T-helper 2 cell (primary cell): ENCODE data around the gene SPDYE4.
A peak's percentile ranks its signal among the peaks of the same experiment; 100 is the strongest.

ENCODE experiments used
- DNase-seq, 5 experiments: peaks; one replicate each; pipeline versions ENCODE4 v3.0.0 to v3.0.0-alpha.2; 2012 to 2022

Gene SPDYE4

DNA sequence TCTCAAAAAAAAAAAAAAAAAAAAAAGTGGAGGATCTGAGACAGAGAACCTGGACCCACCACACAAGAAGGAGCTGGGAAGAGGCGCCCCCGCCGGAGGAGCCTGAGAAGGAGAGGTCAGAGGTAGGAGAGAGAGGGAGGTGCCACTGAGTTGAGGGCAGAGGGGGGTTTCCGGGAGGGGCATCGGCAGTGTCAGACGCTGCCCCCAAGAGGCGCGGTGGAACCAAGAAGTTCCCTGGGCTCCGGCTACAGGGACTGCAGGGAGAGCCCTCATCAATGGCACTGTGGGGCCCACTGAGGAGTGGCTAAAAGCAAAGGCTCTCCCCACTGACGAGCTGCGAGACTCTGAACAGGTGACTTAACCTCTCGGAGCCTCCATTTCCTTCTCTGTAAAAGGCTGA lies 17.9 kb downstream of the SPDYE4 start:
- peak in 3 of 5 experiments; percentile 49 to 67 (median 55) for DNase-seq

DNA sequence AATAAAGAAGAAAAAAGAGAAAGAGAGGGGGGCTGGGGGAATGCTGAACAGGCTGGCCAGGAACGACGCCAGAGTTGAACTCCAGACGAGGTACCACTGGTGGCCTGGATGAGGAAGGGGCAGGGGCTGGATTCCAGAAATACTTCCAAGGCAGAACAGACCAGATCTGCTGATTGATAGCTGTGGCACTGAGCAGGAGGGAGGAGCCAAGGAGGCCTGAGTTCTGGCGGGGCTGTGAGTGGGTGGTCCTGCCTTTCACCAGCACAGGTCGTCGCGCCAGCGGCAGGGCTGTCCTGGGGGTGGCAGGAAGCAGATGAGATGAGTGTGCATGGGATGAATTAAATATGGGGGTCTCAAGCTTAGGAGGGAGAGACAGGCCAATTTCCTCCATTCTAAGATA lies 19.2 kb downstream of the SPDYE4 start:
- no peak for DNase-seq

DNA sequence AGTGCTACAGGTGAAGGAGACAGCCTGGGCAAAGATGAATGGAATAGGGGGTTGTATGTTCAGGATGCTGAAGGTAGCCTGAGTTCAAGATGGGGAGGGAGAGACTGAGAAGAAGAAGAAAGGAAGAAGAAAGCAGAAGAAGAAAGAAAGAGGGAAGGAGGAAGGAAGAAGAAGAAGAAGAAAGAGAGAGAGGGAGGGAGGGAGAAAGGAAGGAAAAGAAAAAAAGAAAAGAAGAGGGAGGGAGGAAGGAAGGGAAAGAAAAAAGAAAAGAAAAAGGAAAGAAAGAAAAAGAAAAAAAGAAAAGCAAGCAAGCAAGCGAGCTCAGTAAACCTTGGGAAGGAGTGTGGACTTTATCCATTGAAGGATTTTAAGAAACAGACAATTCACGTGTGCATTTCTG lies 21.6 kb downstream of the SPDYE4 start:
- DNase-seq = no peak

DNA sequence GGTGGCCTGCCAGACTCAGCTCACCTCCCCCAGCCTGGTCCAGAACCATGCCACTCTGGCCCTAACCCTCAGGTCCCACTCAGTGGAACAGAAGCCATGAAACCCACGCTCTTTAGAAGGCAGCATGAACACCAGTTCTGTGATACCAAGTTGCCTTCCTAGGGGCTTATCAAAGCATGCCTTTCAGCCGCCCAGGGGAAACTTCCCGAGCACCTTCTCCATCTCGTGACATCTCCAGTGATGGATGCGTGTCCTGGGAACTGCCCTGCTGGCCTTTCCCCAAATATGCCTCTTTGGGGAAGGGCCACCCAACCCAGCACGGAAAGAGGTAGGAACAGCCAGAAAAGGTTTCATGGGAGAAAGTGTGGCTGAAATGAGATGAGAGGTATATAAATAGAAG lies 22.0 kb downstream of the SPDYE4 start:
- DNase-seq = no peak

DNA sequence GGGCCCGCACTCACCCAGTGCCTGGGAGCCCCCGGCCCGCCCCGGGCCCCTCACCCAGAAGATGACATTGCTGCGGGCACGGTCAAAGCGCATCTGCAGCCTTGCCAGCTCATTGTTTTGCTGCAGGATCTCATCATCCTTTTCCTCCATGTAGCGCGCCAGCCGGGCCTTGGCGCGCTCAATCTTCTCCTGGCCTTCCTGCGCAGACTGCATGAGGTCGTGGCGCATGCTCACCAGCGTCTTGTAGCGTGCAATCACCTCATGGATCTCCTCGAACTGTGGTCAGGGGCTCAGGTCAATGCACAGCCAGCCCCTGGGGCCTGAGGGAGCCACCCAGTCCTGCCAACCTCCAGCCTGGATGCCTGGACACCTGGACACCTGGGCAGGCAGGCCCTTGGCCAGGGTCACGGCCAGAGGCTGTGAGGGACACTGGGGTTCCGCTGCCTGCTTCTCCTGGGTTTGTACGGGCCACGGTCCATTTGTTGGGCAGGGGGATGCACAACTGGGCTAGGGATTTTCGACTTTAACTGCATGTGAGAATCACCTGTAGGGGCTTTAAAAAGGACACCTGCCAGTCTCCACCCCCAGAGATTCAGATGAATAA lies 22.9 kb downstream of the SPDYE4 start:
- no peak for DNase-seq

DNA sequence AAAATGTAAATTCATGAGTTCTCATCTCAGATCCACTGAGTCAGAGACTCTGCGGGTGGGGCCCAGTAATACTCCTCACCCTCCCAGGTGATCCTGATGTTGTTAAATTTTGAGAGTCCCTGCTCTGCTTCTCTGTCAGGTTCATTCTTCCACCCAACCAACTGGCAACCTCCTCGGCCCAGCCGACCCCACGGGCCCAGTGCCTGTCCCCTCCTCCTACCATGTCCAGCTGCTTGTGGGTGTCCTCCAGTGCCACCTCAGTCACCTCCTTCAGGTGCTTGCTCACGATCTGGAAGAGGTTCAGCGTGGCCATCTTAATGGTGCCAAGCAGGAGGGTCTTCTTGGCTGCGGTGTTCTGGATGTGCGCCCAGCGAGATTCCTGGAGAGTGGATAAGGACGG lies 23.5 kb downstream of the SPDYE4 start:
- DNase-seq = no peak

DNA sequence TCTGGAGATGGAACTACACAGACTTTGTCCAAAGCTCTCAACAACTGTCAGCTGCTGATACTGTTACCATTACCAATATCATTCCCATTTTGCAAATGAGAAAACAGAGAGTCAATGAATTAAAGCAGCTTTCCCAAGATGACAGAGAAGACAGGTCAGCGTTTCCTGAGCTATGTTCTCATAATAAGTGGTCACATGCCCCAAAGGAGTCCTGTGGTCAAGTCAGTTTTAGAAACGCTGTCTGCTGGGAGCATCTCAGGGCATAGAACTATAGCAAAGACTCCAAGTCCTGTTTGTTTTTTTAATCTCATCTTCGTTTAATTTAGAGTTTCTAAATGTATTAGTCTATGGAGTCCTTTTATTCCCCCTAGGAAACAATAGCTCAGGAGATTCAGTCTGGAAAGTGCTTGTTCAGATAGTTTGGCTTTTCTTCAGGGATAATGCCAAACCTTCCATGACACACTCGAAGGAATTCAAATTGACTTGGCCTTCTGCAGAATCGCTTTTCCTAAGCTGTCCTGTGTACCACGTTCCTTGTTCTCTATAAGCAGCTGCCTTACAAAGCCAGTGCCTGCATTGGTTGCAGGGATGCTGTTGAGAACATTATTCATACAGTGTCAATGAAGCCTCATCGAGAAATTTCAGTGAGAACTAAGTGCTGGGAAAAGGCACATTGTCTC lies 25.8 kb downstream of the SPDYE4 start:
- DNase-seq = no peak

DNA sequence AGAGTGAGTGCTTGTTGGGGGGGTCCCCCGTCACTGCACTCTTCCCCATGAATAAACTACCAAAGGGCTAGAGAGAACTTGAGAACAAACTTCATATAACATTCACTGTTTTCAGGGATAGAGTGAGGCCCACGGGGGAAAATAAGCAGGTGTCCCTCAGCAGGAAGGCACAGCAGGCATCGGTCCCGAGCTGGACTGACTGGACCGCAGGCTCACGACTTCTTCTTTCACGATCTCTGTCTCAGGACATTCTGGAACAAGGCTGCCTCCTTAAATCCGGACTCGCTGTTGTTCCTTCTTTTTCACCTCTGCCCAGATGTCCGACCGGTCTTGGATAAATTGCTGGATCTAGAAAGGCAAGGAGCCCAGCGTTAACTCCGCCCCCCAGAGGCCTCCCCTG lies 28.5 kb downstream of the SPDYE4 start:
- no peak for DNase-seq

DNA sequence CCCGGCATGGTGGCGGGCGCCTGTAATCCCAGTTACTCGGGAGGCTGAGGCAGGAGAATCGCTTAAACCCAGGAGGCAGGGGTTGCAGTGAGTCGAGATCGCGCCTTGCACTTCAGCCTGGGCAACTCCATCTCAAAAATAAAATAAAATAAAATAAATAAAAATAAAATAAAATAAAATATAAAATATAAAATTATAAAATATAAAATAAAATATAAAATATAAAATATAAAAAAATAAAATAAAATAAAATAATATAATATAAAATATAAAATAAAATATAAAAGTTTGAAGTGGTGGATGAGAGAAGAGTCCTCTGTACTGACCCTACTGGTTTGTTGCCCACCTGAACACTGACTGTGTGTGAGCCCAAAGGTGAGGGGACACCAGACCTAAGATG lies 28.9 kb downstream of the SPDYE4 start:
- DNase-seq = no peak

DNA sequence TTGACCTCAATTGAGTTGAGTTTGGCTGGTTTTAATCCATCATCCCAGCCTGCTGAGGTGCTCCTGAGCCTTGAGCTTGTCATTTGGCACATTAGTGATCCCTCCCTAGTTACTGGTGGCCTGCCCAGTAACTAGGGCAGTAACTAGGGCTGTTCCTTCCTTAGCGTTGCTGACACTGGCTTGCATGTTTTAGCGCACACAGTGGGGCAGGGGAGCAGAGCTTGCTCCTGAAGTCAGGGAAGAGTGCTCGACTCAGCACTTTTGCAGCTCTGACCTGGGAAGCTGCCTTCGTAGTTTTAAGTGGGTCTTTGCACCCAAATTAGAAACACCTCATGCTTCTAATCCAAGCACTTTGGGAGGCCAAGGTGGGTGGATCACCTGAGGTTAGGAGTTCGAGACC lies 29.4 kb downstream of the SPDYE4 start:
- DNase-seq = no peak

DNA sequence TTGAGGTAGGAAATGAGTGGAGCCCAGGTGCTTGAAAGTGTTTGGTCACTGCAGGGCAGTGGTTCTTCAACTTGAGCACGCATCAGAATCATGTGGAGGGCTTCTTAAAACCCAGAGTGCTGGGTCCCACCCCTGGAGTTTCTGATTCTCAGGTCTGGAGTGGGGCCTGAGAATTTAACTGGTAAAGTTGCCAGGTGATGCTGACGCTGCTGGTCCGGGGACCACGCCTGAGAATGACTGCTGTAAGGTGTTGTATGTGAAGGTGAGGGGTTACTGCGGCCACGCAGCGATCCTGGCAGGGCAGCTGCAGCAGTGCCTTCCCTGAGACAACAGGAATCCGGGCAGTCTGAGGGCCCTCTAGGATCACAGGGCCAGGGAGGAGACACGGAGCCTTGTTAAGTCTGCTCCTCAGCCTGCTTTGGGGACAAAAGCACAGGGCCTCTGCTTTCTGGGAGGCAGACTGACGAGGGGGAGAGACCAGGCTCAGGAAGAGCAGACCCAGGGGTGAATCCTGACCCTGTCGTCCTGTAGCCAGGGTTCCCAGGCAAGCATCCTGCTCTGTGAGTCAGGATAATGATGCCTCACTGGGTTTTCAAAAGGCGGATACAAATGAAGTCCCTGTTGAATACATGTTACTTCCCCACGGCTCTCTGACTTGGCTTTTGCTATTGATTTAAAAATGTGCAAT lies 30.0 kb downstream of the SPDYE4 start:
- no peak for DNase-seq

DNA sequence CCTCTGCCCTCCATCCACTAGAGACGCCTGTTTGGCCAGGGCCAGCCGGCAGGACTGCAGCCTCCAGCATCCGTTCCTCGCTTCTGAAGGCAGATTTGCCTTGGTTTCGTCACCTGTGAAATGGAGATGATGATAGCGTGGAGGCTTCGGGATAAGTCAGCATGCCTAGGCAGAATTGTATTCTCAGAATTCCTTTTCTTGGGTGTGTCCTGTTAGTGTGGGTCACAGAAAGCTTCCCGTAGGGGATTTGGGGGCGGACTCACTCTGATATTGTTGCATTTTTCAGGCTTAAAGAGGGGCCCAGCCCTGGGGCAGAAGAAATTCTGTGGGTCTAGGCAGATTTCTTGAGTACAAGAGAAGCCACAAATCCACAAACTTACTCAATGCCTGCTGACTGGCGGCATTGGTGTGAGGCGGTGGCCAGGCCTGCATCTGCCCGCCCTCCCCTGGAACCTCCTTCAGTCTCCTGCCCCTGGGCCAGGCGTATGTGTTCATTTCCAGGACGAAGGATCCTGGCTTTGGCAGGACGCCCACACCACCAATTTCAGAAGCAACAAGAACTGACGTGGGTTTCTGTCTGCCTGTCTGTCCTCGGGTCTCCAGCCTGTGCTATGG lies 31.3 kb downstream of the SPDYE4 start:
- DNase-seq = no peak

DNA sequence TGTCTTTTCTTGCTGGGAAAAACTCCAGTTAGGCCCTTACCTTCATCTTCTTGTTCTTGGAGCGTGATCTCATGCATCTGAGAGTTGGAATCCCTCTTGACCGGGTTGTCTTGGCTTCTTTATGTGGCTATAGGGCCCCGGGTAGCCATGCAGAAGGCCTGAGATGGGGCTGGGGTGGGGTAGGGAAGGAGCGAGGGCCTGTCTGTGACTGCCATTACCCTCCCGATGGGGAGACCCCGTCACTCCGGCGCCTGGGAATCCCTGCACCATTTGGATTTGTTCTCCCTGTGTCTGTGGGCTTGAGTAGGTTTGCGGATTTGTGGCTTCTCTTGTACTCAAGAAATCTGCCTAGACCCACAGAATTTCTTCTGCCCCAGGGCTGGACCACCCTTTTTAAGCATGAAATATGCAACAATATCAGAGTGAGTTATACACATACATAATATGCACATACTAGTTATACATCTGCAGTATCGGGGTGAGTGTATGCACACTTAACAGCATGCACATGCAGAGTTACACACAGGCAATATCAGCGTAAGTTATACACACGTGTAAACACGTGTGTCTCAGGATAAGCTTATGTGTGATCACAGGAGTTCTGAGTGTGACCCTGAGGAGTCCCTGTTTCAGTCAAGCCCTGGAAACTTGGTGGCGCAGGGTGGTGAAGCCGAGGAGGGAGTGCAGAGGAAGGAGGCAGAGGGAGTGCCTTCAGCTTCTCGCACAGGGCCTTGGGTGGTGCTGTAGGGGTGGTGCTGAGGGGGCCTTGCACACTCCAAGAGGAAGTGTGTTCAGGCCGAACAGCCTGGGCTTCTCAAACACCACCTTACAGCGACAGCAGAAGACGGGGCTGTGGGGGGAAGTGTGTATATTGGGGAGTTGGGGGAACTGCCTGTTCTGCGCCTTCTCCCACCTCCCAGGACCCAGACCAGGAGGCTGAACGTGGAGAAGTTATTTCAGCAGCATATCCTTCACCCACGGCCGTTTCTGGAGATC lies 32.2 kb downstream of the SPDYE4 start:
- no peak for DNase-seq

DNA sequence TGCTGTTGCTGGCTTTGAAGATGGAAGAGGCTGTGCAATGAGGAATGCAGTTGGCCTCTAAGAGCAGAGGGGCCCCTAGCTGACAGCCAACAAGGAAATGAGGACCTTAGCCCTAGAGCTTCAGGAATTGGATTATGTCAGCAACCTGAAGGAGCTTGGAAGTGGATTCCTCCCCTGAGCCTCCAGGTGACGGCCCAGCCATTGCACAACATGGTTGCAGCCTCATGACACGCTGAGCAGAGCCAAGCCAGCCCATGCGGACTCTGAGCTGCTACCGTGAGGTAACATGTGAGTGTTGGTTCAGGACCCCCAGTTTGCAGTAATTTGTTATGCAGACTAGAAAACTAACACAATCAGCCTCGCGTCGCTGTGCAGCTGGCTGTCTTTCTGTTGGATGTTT lies 33.9 kb downstream of the SPDYE4 start:
- no peak for DNase-seq

DNA sequence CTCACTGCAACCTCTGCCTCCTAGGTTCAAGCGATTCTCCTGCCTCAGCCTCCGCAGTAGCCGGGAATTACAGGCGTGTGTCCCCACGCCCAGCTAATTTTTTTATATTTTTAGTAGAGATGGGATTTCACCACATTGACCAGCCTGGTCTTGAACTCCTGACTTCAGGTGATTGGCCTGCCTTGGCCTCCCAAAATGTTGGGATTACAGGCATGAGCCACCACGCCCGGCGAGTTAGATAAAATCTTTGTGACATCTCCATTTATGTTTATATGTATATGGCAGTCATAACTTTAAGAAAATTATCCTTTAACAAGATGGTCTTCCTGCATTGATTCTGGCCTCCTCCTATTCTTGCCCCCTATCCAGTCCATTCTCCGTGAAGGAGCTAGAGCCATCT lies 37.8 kb downstream of the SPDYE4 start:
- no peak for DNase-seq

DNA sequence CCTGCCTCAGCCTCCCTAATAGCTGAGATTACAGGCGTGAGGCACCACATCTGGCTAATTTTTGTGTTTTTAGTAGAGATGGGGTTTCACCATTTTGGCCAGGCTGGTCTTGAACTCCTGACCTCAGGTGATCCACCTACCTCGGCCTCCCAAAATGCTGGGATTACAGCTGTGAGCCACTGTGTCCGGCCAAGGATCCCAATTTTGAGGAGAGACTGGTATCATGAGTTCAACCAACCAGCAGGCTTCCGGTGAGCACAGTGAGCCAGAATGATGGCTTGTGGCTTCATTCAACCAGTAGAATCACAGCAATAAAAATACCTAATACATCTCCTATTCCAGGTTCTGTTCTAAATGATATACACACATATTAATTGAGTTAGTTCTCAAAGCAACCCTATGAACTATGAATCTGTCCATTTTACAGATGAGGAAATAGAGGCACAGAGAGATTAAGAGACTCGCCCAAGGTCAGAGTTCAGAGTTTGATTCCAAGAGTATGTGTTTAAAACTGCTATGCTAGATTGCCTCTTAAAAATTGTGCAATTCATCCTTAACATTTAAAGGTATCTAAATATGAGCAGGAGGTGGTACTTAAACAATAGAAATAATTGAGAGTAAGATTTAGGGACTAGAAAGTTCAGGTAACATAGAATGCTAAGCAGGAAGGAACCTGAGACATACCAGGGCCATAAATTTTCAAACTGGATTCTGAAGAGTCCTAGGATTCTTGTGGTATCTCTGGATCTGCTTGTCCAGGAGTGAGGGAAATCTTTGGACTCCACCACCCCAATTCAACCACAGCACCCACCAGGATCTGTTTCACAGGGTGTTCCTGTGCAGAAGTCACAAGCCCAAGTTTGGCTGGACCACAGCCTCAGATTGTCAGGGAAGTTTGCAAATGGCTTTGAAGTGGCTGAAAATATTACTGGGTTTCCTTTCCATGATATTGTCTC lies 38.8 kb downstream of the SPDYE4 start:
- DNase-seq = no peak

DNA sequence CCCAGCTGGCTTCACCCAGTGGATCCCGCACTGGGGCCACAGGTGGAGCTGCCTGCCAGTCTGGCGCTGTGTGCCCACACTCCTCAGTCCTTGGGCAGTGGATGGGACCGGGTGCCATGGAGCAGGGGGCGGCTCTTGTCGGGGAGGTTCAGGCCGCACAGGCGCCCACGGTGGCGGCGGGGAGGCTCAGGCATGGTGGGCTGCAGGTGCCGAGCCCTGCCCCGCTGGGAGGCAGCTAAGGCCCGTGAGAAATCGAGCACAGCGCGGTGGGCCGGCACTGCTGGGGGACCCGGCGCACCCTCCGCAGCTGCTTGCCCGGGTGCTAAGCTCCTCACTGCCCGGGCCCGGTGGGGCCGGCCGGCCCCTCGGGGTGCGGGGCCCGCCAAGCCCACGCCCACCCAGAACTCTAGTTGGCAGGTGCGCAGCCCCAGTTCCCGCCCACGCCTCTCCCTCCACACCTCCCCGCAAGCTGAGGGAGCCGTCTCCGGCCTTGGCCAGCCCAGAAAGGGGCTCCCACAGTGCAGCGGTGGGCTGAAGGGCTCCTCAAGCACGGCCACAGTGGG lies 40.3 kb downstream of the SPDYE4 start:
- DNase-seq = no peak

DNA sequence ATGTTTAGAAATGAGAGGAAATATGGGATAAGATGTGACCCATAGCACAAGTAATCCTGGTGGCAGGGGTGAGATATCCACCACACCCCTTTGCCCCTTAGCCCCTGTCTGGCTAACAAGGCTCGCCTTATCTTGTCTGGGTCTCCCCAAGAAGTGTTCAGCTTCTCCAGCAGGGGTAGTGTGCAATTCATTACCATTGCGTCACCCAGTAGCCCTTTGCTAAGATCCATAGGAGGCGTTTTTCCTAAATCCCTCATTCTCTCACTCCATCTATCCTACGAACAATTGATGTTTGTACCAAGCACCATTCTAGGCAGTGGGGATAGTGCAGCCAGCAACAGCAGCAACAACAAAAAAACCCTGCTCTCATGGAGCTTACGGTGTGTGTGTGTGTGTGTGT lies 44.5 kb downstream of the SPDYE4 start:
- DNase-seq = no peak

DNA sequence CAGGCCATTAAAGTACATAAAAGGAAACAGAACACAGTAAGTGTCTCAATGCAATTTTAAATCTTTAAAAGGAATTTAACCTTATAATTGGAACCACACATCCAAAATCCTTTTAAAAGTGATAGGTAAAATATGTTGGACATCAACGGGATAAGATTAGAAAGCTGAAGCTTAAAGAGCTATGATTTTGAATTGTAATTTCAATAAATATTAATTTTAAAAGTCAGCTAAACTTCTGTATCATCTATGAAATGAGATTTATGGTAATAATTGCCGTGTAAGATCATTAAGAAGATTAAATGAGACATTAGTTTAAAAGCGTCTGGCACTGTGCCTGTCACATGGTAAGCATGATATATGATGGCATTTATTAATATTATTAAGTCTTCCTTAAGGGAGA lies 45.0 kb downstream of the SPDYE4 start:
- no peak for DNase-seq

DNA sequence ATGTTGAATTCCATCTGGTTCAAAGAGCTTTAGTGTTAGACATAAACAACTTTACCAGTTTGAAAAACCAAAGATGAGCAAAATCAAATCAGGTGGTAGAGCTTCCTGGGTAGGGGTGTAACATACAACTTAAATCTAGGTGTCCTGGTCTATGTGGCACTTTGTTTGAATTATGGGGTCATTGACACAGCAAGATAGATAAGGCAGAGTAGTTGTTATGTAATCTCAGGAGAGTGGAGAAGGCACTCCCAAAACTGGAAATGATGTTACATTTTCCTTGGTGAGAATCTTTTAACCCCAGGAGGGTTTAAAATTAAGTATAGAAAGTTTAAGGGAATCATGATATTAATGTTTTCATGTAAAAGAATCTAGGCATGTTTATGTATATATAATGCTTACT lies 45.6 kb downstream of the SPDYE4 start:
- no peak for DNase-seq

DNA sequence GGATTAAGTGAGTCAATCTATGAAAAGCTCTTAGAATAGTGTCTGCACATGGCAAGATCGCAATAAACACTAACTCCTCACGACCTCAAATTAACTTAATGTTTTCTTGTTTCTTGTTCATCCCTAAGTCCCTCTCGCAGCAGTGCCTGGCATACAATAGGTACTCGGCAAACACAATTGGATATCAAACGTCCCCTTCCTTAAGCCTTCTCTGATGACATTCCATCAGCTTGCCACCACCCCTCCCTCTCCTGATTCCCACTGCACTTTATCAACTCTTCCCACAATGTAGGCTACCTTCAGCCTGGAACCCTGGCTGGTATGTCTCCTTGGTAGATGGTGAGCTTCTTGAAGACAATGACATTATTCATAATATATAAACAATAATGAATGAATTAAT lies 47.1 kb downstream of the SPDYE4 start:
- no peak for DNase-seq
